GM21515 (cell line): ENCODE data around the gene SGK2.
"Not testable (repeated sequence)": the region's sequence is repeated elsewhere in the genome, so short reads cannot be mapped to it uniquely, and the experiment has no call there.

ENCODE experiments used
- ATAC-seq: cut with Tn5 transposase; IDR thresholded peaks from one replicate; pipeline ENCODE4 v1.9.1; 2021; ENCODE audit not compliant: unreplicated experiment

SGK2 gene

GRCh38 chr20:43563429-43563828 lies 4.6 kb downstream of the SGK2 start:
- no peak for ATAC-seq

- no peak for ATAC-seq
These were observed 5.2 kb downstream of the SGK2 start for GRCh38 chr20:43563991-43564390.

GRCh38 chr20:43564455-43564854 lies 5.6 kb downstream of the SGK2 start:
- ATAC-seq = no peak

GRCh38 chr20:43564993-43565757 lies 6.3 kb downstream of the SGK2 start:
- ATAC-seq = no peak

- no peak for ATAC-seq
These were observed 6.9 kb downstream of the SGK2 start for GRCh38 chr20:43565758-43566104.

GRCh38 chr20:43567477-43567876 lies 8.7 kb downstream of the SGK2 start:
- no peak for ATAC-seq

- no peak for ATAC-seq
These were observed 9.9 kb downstream of the SGK2 start for GRCh38 chr20:43568706-43569105.

- no peak for ATAC-seq
These were observed 10.5 kb downstream of the SGK2 start for GRCh38 chr20:43569282-43569681.

GRCh38 chr20:43570496-43570895 lies 11.7 kb downstream of the SGK2 start:
- no peak for ATAC-seq

- ATAC-seq = no peak
These were observed 12.5 kb downstream of the SGK2 start for GRCh38 chr20:43571310-43571709.

- no peak for ATAC-seq
These were observed 12.9 kb downstream of the SGK2 start for GRCh38 chr20:43571771-43572170.

- ATAC-seq = no peak
These were observed 14.1 kb downstream of the SGK2 start for GRCh38 chr20:43572891-43573290.

- no peak for ATAC-seq
These were observed 17.3 kb downstream of the SGK2 start for GRCh38 chr20:43576108-43576507.

- ATAC-seq = no peak
These were observed 21.3 kb downstream of the SGK2 start for GRCh38 chr20:43579861-43580793.

GRCh38 chr20:43583133-43583864 lies 24.5 kb downstream of the SGK2 start:
- no peak for ATAC-seq

- ATAC-seq = no peak
These were observed 25.2 kb downstream of the SGK2 start for GRCh38 chr20:43583982-43584432.

GRCh38 chr20:43584448-43585136 lies 25.8 kb downstream of the SGK2 start:
- no peak for ATAC-seq

GRCh38 chr20:43586641-43587040 lies 27.8 kb downstream of the SGK2 start:
- no peak for ATAC-seq

GRCh38 chr20:43588526-43588925 lies 29.7 kb downstream of the SGK2 start:
- ATAC-seq = not testable (repeated sequence)

- no peak for ATAC-seq
These were observed 31.2 kb downstream of the SGK2 start for GRCh38 chr20:43590036-43590391.
